Chondrocyte (in vitro differentiated cells): ENCODE measurements around the gene RABGAP1. TPM values are rescaled to one million over a fixed set of nuclear protein-coding genes. Genes with fewer than 3 reads are reported as not detected.

ENCODE experiments used
- DNase-seq: peaks from one replicate; pipeline ENCODE4 v3.0.0; 2021; ENCODE audit warnings: mixed read lengths, low spot score
- H3K27ac Mint-ChIP-seq: one replicate; pipeline ENCODE4 v1.8.0; 2021; ENCODE audit warnings: mild to moderate bottlenecking, moderate library complexity, mixed read lengths; ENCODE audit not compliant: unreplicated experiment
- H3K27me3 Mint-ChIP-seq: 2 replicates; pipeline ENCODE4 v1.8.0; 2021; ENCODE audit warnings: low read depth, mixed read lengths
- H3K36me3 Mint-ChIP-seq: 2 replicates; pipeline ENCODE4 v1.8.0; 2021; ENCODE audit warnings: low read depth, mixed read lengths
- H3K4me1 Mint-ChIP-seq: 2 replicates; pipeline ENCODE4 v1.8.0; 2021; ENCODE audit warnings: low read depth, mild to moderate bottlenecking, mixed read lengths
- H3K4me3 Mint-ChIP-seq: one replicate; pipeline ENCODE4 v1.8.0; 2021; ENCODE audit warnings: mild to moderate bottlenecking, moderate library complexity, mixed read lengths; ENCODE audit not compliant: unreplicated experiment
- H3K9me3 Mint-ChIP-seq: 2 replicates; pipeline ENCODE4 v1.8.0; 2021; ENCODE audit warnings: low read depth, mixed read lengths
- CTCF ChIP-seq: fragments of 200-600 bp; sonication (generic); IDR thresholded peaks from 2 replicates; pipeline ENCODE4 v1.5.0; 2021; ENCODE audit warnings: antibody characterized with exemption, mild to moderate bottlenecking, moderate library complexity
- total RNA-seq: library from RNA; stranded (reverse); gene quantifications from 3 replicates; pipeline ENCODE4 v1.2.1, GENCODE V29; 2021

The RABGAP1 gene
- total RNA-seq, 1 donor from 2014 or later, result 91.8 TPM

GRCh38 chr9:123120131-123120530, 179.3 kb downstream of the RABGAP1 start:
- Mint-ChIP-seq H3K27me3 (no peaks in the 10 kb centered on the region), H3K36me3 (peaks cover 1% of the 10 kb centered on the region), H3K4me3 (no peak overlapping the region), H3K4me1 (peaks cover 42% of the 10 kb centered on the region), H3K27ac (no peak overlapping the region), H3K9me3 (no peaks in the 10 kb centered on the region)
- TF ChIP-seq CTCF, result no peak
- DNase-seq, result no peak

GRCh38 chr9:123120953-123121352, 180.1 kb downstream of the RABGAP1 start:
- no peaks in the 10 kb centered on the region for H3K27me3 Mint-ChIP-seq
- H3K27ac Mint-ChIP-seq, result no peak overlapping the region
- peaks cover 1% of the 10 kb centered on the region for H3K36me3 Mint-ChIP-seq
- no peak for TF ChIP-seq CTCF
- H3K4me3 Mint-ChIP-seq, result no peak overlapping the region
- no peaks in the 10 kb centered on the region for H3K9me3 Mint-ChIP-seq
- peaks cover 42% of the 10 kb centered on the region for H3K4me1 Mint-ChIP-seq
- no peak for DNase-seq

- Mint-ChIP-seq H3K36me3 (peaks cover 1% of the 10 kb centered on the region), H3K9me3 (no peaks in the 10 kb centered on the region), H3K4me1 (peaks cover 39% of the 10 kb centered on the region), H3K27me3 (no peaks in the 10 kb centered on the region), H3K27ac (no peak overlapping the region), H3K4me3 (no peak overlapping the region)
- no peak for TF ChIP-seq CTCF
- DNase-seq, result no peak
Measured at GRCh38 chr9:123121457-123121856, 180.6 kb downstream of the RABGAP1 start.

- no peaks in the 10 kb centered on the region for H3K27me3 Mint-ChIP-seq
- no peak for DNase-seq
- H3K4me1 Mint-ChIP-seq, result peaks cover 7% of the 10 kb centered on the region
- H3K27ac Mint-ChIP-seq, result no peak overlapping the region
- no peak for TF ChIP-seq CTCF
- H3K9me3 Mint-ChIP-seq, result no peaks in the 10 kb centered on the region
- peaks cover 5% of the 10 kb centered on the region for H3K36me3 Mint-ChIP-seq
- no peak overlapping the region for H3K4me3 Mint-ChIP-seq
Measured at GRCh38 chr9:123127512-123128075, 186.8 kb downstream of the RABGAP1 start.

- no peak overlapping the region for H3K27ac Mint-ChIP-seq
- peaks cover 4% of the 10 kb centered on the region for H3K4me1 Mint-ChIP-seq
- H3K9me3 Mint-ChIP-seq, result no peaks in the 10 kb centered on the region
- no peaks in the 10 kb centered on the region for H3K27me3 Mint-ChIP-seq
- no peak for DNase-seq
- H3K36me3 Mint-ChIP-seq, result peaks cover 5% of the 10 kb centered on the region
- no peak for TF ChIP-seq CTCF
- H3K4me3 Mint-ChIP-seq, result no peak overlapping the region
Measured at GRCh38 chr9:123128591-123128990, 187.8 kb downstream of the RABGAP1 start.
